Neural cell (in vitro differentiated cells): ENCODE results near the gene SAP130. TPM values are rescaled to one million over a fixed set of nuclear protein-coding genes. Genes with fewer than 3 reads are reported as not detected.

ENCODE experiments used
- H2AFZ ChIP-seq: fragments of 200-600, 300-800 bp; sonication (generic), shearing (Covaris generic); 2 replicates; pipeline ENCODE4 v1.6.0; 2014; ENCODE audit warnings: low read depth, mild to moderate bottlenecking, antibody characterized with exemption, low read length, moderate library complexity
- H3F3A ChIP-seq: fragments of 200-600 bp; shearing (Covaris generic); 2 replicates; pipeline ENCODE4 v1.6.1; 2016; ENCODE audit warnings: mild to moderate bottlenecking, moderate library complexity, mixed read lengths, antibody characterized with exemption, low read length; ENCODE audit not compliant: insufficient read depth, poor library complexity, severe bottlenecking
- H3K27ac ChIP-seq: fragments of 200-600, 300-800 bp; sonication (generic), shearing (Covaris generic); 2 replicates; pipeline ENCODE4 v1.5.1; 2014; ENCODE audit warnings: mild to moderate bottlenecking, low read length, moderate library complexity
- H3K27me3 ChIP-seq: fragments of 300-800, 200-600 bp; sonication (generic), shearing (Covaris generic); 2 replicates; pipeline ENCODE4 v1.6.0; 2014; ENCODE audit warnings: mild to moderate bottlenecking, low read depth, low read length, moderate library complexity; ENCODE audit not compliant: insufficient read depth
- H3K36me3 ChIP-seq: fragments of 300-800, 200-600 bp; sonication (generic), shearing (Covaris generic); 2 replicates; pipeline ENCODE4 v1.5.1; 2014; ENCODE audit warnings: mild to moderate bottlenecking, antibody characterized with exemption, low read length, moderate library complexity; ENCODE audit not compliant: insufficient read depth
- H3K4me2 ChIP-seq: fragments of 300-800, 200-600 bp; sonication (generic), shearing (Covaris generic); 2 replicates; pipeline ENCODE4 v1.6.0; 2014; ENCODE audit warnings: mild to moderate bottlenecking, low read length
- H3K4me3 ChIP-seq: fragments of 300-800, 200-600 bp; sonication (generic), shearing (Covaris generic); 2 replicates; pipeline ENCODE4 v1.5.1; 2014; ENCODE audit warnings: mild to moderate bottlenecking, low read length, moderate library complexity
- H3K79me2 ChIP-seq: fragments of 200-600 bp; shearing (Covaris generic); replicated peaks from 2 replicates; pipeline ENCODE4 v1.6.0; 2014; ENCODE audit warnings: mild to moderate bottlenecking, low read length, moderate library complexity; ENCODE audit not compliant: insufficient read depth
- H3K9ac ChIP-seq: fragments of 300-800, 200-600 bp; sonication (generic), shearing (Covaris generic); 2 replicates; pipeline ENCODE4 v1.6.1; 2016; ENCODE audit warnings: mild to moderate bottlenecking, low read length, mixed read lengths
- H3K9me2 ChIP-seq: fragments of 200-600 bp; shearing (Covaris generic); 2 replicates; pipeline ENCODE4 v1.6.1; 2016; ENCODE audit warnings: mild to moderate bottlenecking, low read length, mixed read lengths; ENCODE audit not compliant: insufficient read depth
- H3K9me3 ChIP-seq: fragments of 200-600, 300-800 bp; sonication (generic), shearing (Covaris generic); 2 replicates; pipeline ENCODE4 v1.6.1; 2016; ENCODE audit warnings: mild to moderate bottlenecking, mixed run types, low read length, moderate library complexity, mixed read lengths
- H4K20me1 ChIP-seq: fragments of 200-600 bp; shearing (Covaris generic); 2 replicates; pipeline ENCODE4 v1.6.1; 2016; ENCODE audit warnings: mild to moderate bottlenecking, mixed run types; ENCODE audit not compliant: insufficient read depth
- CTCF ChIP-seq: fragments of 450-650 bp; IDR thresholded peaks from 2 replicates; pipeline ENCODE4 v1.5.1; 2014; ENCODE audit warnings: antibody characterized with exemption, mild to moderate bottlenecking, moderate library complexity; ENCODE audit not compliant: poor library complexity, severe bottlenecking
- EP300 ChIP-seq: fragments of 450-650 bp; conservative IDR thresholded peaks from 2 replicates; pipeline ENCODE4 v1.6.1; 2014; ENCODE audit warnings: antibody characterized with exemption, mild to moderate bottlenecking, moderate library complexity; ENCODE audit not compliant: poor library complexity, severe bottlenecking
- EZH2 ChIP-seq: fragments of 200-600, 300-800 bp; shearing (Covaris generic), sonication (generic); IDR thresholded peaks from 2 replicates; pipeline ENCODE4 v1.6.1; 2014; ENCODE audit warnings: antibody characterized with exemption, low read length, borderline replicate concordance, mild to moderate bottlenecking; ENCODE audit not compliant: insufficient read depth, poor library complexity, severe bottlenecking
- MXI1 ChIP-seq: fragments of 450-650 bp; conservative IDR thresholded peaks from 2 replicates; pipeline ENCODE4 v1.6.1; 2014; ENCODE audit warnings: antibody characterized with exemption, mild to moderate bottlenecking; ENCODE audit not compliant: poor library complexity, severe bottlenecking
- POLR2AphosphoS5 ChIP-seq: IDR thresholded peaks from 2 replicates; pipeline ENCODE4 v1.6.1; 2012
- RAD21 ChIP-seq: fragments of 450-650 bp; conservative IDR thresholded peaks from 2 replicates; pipeline ENCODE4 v1.6.1; 2014; ENCODE audit warnings: antibody characterized with exemption, mild to moderate bottlenecking, moderate library complexity
- SMC3 ChIP-seq: fragments of 450-650 bp; conservative IDR thresholded peaks from 2 replicates; pipeline ENCODE4 v1.6.1; 2014; ENCODE audit warnings: antibody characterized with exemption, mild to moderate bottlenecking, moderate library complexity; ENCODE audit not compliant: poor library complexity
- TAF1 ChIP-seq: IDR thresholded peaks from 2 replicates; pipeline ENCODE4 v1.6.1; 2012; ENCODE audit warnings: low read depth
- polyA plus RNA-seq: library from polyadenylated mRNA; depleted of rRNA; stranded (reverse); fragments of >200 nt; gene quantifications from 2 replicates; pipeline ENCODE4 v1.2.3, GENCODE V29; 2014
- TF ChIP-seq, protein P1 (sequence below): IDR thresholded peaks from 2 replicates; pipeline ENCODE4 v1.6.1; 2012; ENCODE audit warnings: borderline replicate concordance

Gene SAP130
- polyA plus RNA-seq, 1 donor from 2014 or later, result 5.6 TPM

DNA sequence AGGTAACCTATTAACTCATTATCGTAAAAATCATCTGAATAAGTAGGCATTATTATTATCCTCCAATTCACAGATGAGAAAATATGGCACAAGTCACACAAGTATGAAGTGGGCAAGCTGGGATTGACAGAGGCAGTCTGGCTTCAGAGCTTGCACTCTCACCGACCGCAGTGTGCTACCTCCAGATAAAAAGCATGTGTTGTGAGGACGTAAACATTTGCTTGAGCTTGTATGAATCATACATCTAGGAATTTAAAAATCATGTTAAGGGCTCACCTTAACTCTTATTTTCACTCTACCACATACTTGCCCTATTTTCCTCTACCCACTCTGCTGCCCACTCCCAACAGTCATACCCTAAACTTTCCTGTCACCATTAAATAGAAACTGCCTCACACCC is 76.8 kb downstream of the SAP130 start:
- Histone ChIP-seq H2AFZ (no peak overlapping the region), H4K20me1 (no peaks in the 10 kb centered on the region), H3K79me2 (no peaks in the 10 kb centered on the region), H3K9me3 (no peaks in the 10 kb centered on the region), H3K27ac (no peak overlapping the region), H3K4me3 (no peak overlapping the region), H3F3A (no peaks in the 10 kb centered on the region), H3K27me3 (no peaks in the 10 kb centered on the region), H3K9me2 (no peaks in the 10 kb centered on the region), H3K36me3 (no peaks in the 10 kb centered on the region), H3K9ac (no peak overlapping the region), H3K4me2 (no peak overlapping the region)
- TF ChIP-seq POLR2AphosphoS5 (no peak), CTCF (no peak), MXI1 (no peak), EP300 (no peak), SMC3 (no peak), RAD21 (no peak), TAF1 (no peak), EZH2 (no peak)
- TF ChIP-seq, protein P1, sequence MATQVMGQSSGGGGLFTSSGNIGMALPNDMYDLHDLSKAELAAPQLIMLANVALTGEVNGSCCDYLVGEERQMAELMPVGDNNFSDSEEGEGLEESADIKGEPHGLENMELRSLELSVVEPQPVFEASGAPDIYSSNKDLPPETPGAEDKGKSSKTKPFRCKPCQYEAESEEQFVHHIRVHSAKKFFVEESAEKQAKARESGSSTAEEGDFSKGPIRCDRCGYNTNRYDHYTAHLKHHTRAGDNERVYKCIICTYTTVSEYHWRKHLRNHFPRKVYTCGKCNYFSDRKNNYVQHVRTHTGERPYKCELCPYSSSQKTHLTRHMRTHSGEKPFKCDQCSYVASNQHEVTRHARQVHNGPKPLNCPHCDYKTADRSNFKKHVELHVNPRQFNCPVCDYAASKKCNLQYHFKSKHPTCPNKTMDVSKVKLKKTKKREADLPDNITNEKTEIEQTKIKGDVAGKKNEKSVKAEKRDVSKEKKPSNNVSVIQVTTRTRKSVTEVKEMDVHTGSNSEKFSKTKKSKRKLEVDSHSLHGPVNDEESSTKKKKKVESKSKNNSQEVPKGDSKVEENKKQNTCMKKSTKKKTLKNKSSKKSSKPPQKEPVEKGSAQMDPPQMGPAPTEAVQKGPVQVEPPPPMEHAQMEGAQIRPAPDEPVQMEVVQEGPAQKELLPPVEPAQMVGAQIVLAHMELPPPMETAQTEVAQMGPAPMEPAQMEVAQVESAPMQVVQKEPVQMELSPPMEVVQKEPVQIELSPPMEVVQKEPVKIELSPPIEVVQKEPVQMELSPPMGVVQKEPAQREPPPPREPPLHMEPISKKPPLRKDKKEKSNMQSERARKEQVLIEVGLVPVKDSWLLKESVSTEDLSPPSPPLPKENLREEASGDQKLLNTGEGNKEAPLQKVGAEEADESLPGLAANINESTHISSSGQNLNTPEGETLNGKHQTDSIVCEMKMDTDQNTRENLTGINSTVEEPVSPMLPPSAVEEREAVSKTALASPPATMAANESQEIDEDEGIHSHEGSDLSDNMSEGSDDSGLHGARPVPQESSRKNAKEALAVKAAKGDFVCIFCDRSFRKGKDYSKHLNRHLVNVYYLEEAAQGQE, result no peak

DNA sequence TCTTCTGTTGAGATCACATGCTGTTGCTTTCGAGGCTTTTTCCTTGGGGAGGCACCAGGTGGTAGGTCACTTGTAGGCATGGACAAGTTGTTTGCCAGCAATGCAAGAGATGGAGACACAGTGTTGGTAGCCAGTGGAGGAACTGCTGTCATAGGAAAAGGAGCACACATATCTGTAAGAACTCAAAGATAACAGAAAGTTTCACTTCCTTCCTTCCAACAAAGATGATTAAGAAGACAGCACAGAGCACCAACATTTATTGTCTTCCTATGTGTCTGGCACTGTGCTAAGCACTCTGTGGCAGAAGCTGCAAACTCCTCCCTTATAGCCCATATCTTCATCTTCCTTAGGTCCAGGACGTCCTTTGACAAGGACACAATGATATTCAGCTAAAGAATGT is 77.6 kb downstream of the SAP130 start:
- Histone ChIP-seq H3K9me3 (no peaks in the 10 kb centered on the region), H2AFZ (no peak overlapping the region), H3K9me2 (no peaks in the 10 kb centered on the region), H4K20me1 (no peaks in the 10 kb centered on the region), H3K36me3 (no peaks in the 10 kb centered on the region), H3K27ac (no peak overlapping the region), H3K27me3 (no peaks in the 10 kb centered on the region), H3K4me2 (no peak overlapping the region), H3K4me3 (no peak overlapping the region), H3K79me2 (no peaks in the 10 kb centered on the region), H3K9ac (no peak overlapping the region), H3F3A (no peaks in the 10 kb centered on the region)
- TF ChIP-seq RAD21 (no peak), SMC3 (no peak), EP300 (no peak), EZH2 (no peak), POLR2AphosphoS5 (no peak), TAF1 (no peak), MXI1 (no peak), CTCF (no peak)
- TF ChIP-seq, protein P1, result no peak
